Gastrocnemius medialis (tissue), 4 donors: ENCODE measurements around the gene PGPEP1. TPM values are rescaled to one million over a fixed set of nuclear protein-coding genes. Genes with fewer than 3 reads are reported as not detected.
A peak's percentile ranks its signal among the peaks of the same experiment; 100 is the strongest.

Source experiments
- ATAC-seq, 2 donors: fragments of 150-250 bp; one replicate each; pipeline ENCODE4 v1.9.1; 2016
- DNase-seq, 2 donors: peaks; one replicate each; pipeline ENCODE4 v3.0.0-alpha.2; 2019
- H3K27ac ChIP-seq, 4 donors: fragments of 200-600 bp; sonication (generic); 1 replicate in 1 of 4; 2 replicates in 3 of 4; pipeline ENCODE4 v1.5.1; 2016 to 2018; ENCODE audit warnings: mild to moderate bottlenecking in 2 of 4, moderate library complexity in 1 of 4
- H3K27me3 ChIP-seq, 3 donors: fragments of 200-600 bp; sonication (generic) in 2 of 3; 1 replicate in 1 of 3; 2 replicates in 2 of 3; pipeline versions ENCODE4 v1.5.1 to v1.6.0; 2016 to 2019; ENCODE audit warnings: mild to moderate bottlenecking in 1 of 3, moderate library complexity in 1 of 3
- H3K36me3 ChIP-seq, 2 donors: fragments of 200-600 bp; sonication (generic) in 1 of 2; one replicate each; pipeline ENCODE4 v1.5.1; 2017 to 2018
- H3K4me1 ChIP-seq, 2 donors: fragments of 200-600 bp; sonication (generic) in 1 of 2; one replicate each; pipeline ENCODE4 v1.5.1; 2016 to 2017; ENCODE audit warnings: mild to moderate bottlenecking in 2 of 2
- H3K4me3 ChIP-seq, 4 donors: fragments of 200-600 bp; sonication (generic) in 3 of 4; 1 replicate in 1 of 4; 2 replicates in 3 of 4; pipeline ENCODE4 v1.5.1; 2016 to 2019; ENCODE audit warnings: mild to moderate bottlenecking in 2 of 4
- H3K9me3 ChIP-seq, 3 donors: fragments of 200-600 bp; sonication (generic) in 2 of 3; 1 replicate in 1 of 3; 2 replicates in 2 of 3; pipeline ENCODE4 v1.5.1; 2016 to 2019
- CTCF ChIP-seq, 5 experiments: fragments of 450-650 bp in 3 of 5; fragments of 200-600 bp in 2 of 5; sonication (generic) in 2 of 5; IDR thresholded peaks in 4 of 5; conservative IDR thresholded peaks in 1 of 5; 1 replicate in 4 of 5; 2 replicates in 1 of 5; pipeline ENCODE4 v1.5.1; 2016 to 2019; ENCODE audit warnings: antibody characterized with exemption in 5 of 5, mild to moderate bottlenecking in 3 of 5, moderate library complexity in 3 of 5
- POLR2A ChIP-seq, 2 donors: fragments of 450-650 bp; IDR thresholded peaks; one replicate each; pipeline ENCODE4 v1.6.1; 2017; ENCODE audit warnings: antibody characterized with exemption in 2 of 2, mild to moderate bottlenecking in 2 of 2, moderate library complexity in 2 of 2
- in situ Hi-C, 4 donors: fragments of 200-750 bp; cut with MboI; loops; one replicate each; pipeline versions ENCODE4 v1.15.0 to v1.8.0; 2017; ENCODE audit warnings: low sequenced_read_pairs in 4 of 4
- intact Hi-C: fragments of 100-400 bp; cut with DNase I; formaldehyde crosslinking; loops from one replicate; pipeline ENCODE4 v1.15.1; 2023; ENCODE audit warnings: low total_unique reads
- total RNA-seq, 4 donors: library from RNA; depleted of rRNA; stranded (reverse); fragments of >200 nt; gene quantifications; one replicate each; pipeline versions ENCODE4 v1.1.0 to v1.2.3, GENCODE V29; 2016

The PGPEP1 gene
- total RNA-seq, 4 donors from 2014 or later: 11.7 to 42.3 (median 23.6) TPM

DNA sequence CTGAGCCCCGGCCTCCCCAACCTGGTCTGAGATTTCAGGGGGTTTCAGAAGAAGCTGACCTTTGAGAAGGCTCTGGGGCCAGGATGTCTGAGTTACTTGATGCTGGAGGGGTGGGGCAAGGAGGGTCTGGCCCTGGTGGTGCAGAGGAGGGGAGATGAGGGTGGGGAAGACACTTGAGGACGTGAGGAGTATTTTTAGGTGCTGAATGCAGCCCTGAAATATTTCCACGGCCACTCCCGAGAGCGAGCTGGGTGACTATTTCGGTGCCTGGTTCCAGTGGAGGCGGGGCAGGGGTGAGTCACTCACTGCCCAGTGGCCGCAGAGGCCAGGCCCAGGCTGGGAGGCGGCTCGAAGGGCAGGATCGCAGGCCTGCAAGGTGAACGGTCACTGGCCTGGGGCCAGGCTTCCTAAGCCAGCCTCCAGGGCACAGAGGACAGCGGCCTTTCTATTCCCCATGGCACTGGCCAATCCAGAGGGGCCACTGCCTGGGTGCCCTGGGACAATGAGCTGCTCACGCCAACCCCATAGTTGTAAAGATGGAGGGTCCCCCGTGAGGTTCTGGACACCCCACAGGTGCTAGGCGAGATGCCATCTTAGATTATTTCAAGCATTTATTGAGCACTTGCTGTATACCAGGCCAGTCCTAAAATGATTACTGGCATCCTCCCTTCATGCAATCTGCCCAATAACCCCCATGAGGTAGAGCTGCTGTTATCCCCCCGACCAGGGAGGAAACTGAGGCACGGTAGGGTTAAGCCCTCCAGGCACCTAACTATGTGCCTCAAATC lies 39.3 kb upstream of the PGPEP1 start:
- ATAC-seq (peak; percentile 74 to 75), DNase-seq (peak; percentile 86 to 98)
- Histone ChIP-seq H3K27me3 (no peaks in the 10 kb centered on the region), H3K9me3 (no peaks in the 10 kb centered on the region), H3K4me1 (peaks cover 37 to 49% of the 10 kb centered on the region in 2 donors), H3K4me3 (no peak overlapping the region), H3K27ac (peak overlapping the region; percentile 88 to 99 (median 94)), H3K36me3 (no peaks in the 10 kb centered on the region)
- intact Hi-C loops (loop anchor here (1.0 kb wide), 1 partner anchor 20 kb away; the partner anchor contains the start of gene JUND), in situ Hi-C loops (no loop called here)
- TF ChIP-seq CTCF (IDR thresholded peaks at IDR 0.05 in 4 of 5, conservative IDR thresholded peaks at IDR 0.05 in 1 of 5) (no peak), POLR2A (IDR thresholded peaks at IDR 0.05) (no peak)

GRCh38 chr19:18301718-18302111 lies 38.7 kb upstream of the PGPEP1 start:
- DNase-seq (no peak), ATAC-seq (no peak)
- Histone ChIP-seq H3K27me3 (no peaks in the 10 kb centered on the region), H3K36me3 (no peaks in the 10 kb centered on the region), H3K9me3 (no peaks in the 10 kb centered on the region), H3K4me1 (peaks cover 38 to 49% of the 10 kb centered on the region in 2 donors), H3K27ac (peak overlapping the region; percentile 88 to 99 (median 94)), H3K4me3 (no peak overlapping the region)
- intact Hi-C loops: loop anchor here (1.0 kb wide), 1 partner anchor 20 kb away; the partner anchor contains the start of gene JUND
- TF ChIP-seq CTCF (IDR thresholded peaks at IDR 0.05 in 4 of 5, conservative IDR thresholded peaks at IDR 0.05 in 1 of 5) (no peak), POLR2A (IDR thresholded peaks at IDR 0.05) (no peak)
- in situ Hi-C loops: no loop called here

GRCh38 chr19:18304208-18304457 lies 36.3 kb upstream of the PGPEP1 start:
- TF ChIP-seq CTCF (IDR thresholded peaks at IDR 0.05 in 4 of 5, conservative IDR thresholded peaks at IDR 0.05 in 1 of 5) (no peak), POLR2A (IDR thresholded peaks at IDR 0.05) (no peak)
- peaks cover 50 to 64% of the 10 kb centered on the region in 2 donors for H3K4me1 ChIP-seq
- peak in 1 of 2 donors; percentile 88 for DNase-seq

DNA sequence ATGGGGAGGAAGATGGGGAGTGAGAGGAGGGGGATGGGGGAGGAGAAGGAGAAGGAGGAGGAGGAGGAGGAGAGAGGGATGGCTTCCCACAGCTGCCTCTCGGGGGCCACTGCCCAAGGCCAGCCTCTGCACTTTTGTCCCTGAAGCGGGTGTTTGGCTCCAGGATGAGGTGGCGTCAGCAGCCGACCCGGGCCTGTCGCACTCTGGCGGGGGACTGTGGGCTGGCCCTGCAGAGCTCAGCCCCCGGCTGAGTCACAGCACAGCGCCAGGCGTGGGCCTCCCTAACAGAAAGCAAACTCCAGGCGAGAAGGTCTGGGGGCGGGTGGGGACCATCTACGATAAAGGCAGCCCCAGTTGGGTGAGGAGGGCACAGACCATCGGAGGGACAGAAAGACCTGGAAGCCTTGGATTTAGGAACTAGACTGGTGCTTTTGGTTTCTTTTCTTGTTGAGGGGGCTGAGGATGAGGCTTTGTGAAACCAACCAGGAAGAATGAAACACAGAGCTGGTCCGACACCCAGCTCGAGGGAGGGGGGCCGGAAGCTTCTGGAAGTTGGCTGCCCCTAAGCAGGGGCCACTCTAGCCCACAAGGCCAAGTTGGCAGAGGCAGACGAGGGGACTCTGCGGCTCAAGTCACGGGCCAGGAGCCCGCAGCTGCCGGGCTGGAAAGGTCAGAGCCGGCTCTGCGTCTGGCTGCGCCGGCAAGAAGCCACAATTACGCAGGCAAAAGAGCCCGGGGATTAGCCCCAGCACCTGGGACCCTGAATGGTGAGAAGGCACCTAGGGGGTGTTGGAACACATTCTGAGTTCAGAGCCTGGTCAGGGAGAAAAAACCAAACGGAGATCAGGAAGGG lies 35.7 kb upstream of the PGPEP1 start:
- TF ChIP-seq CTCF (IDR thresholded peaks at IDR 0.05 in 4 of 5, conservative IDR thresholded peaks at IDR 0.05 in 1 of 5) (no peak), POLR2A (IDR thresholded peaks at IDR 0.05) (peak; percentile 73 to 84)
- Histone ChIP-seq H3K4me1 (peaks cover 50 to 64% of the 10 kb centered on the region in 2 donors), H3K4me3 (peak overlapping the region; percentile 37 to 57 (median 56)), H3K27ac (peak overlapping the region; percentile 88 to 99 (median 94)), H3K36me3 (peaks cover 0 to 9% of the 10 kb centered on the region in 2 donors), H3K27me3 (no peaks in the 10 kb centered on the region), H3K9me3 (no peaks in the 10 kb centered on the region)
- ATAC-seq (peak; percentile 46 to 53), DNase-seq (peak; percentile 68 to 90)
- in situ Hi-C loops: no loop called here
- intact Hi-C loops: loop anchor here (1.0 to 2.0 kb wide), 2 partner anchors 18 to 25 kb away; partner anchors contain the start of gene LSM4

More at GRCh38 chr19:18304208-18304457, 36.3 kb upstream of the PGPEP1 start:
- H3K9me3 ChIP-seq: no peaks in the 10 kb centered on the region
- intact Hi-C loops: loop anchor here (1.0 to 2.0 kb wide), 2 partner anchors 19 to 25 kb away; partner anchors contain the start of gene LSM4
- ATAC-seq: peak; percentile 20 to 40
- peaks cover 0 to 3% of the 10 kb centered on the region in 2 donors for H3K36me3 ChIP-seq
- peak overlapping the region; percentile 27 to 57 (median 46) for H3K4me3 ChIP-seq
- peak overlapping the region; percentile 88 to 99 (median 94) for H3K27ac ChIP-seq
- H3K27me3 ChIP-seq: no peaks in the 10 kb centered on the region
- in situ Hi-C loops: no loop called here
